Parathyroid adenoma (tissue), 2 donors: ENCODE measurements around the gene CALR.
"Not testable (repeated sequence)": the region's sequence is repeated elsewhere in the genome, so short reads cannot be mapped to it uniquely, and the experiment has no call there.

Source experiments
- H2AFZ ChIP-seq: fragments of 300-600 bp; sonication (generic); one replicate; pipeline ENCODE4 v1.7.0; 2017; ENCODE audit warnings: antibody characterized with exemption, mild to moderate bottlenecking
- H3K27ac ChIP-seq: fragments of 300-600 bp; sonication (generic); one replicate; pipeline ENCODE4 v1.7.0; 2017
- H3K27me3 ChIP-seq: fragments of 300-600 bp; sonication (generic); one replicate; pipeline ENCODE4 v1.7.0; 2017; ENCODE audit warnings: low read length; ENCODE audit not compliant: control insufficient read depth, insufficient read depth
- H3K36me3 ChIP-seq: fragments of 300-600 bp; sonication (generic); one replicate; pipeline ENCODE4 v1.7.0; 2017; ENCODE audit warnings: low read length; ENCODE audit not compliant: control insufficient read depth, insufficient read depth
- H3K4me1 ChIP-seq: fragments of 300-600 bp; sonication (generic); one replicate; pipeline ENCODE4 v1.7.0; 2017; ENCODE audit warnings: control low read depth
- H3K4me2 ChIP-seq: fragments of 300-600 bp; sonication (generic); one replicate; pipeline ENCODE4 v1.7.0; 2017; ENCODE audit warnings: low read length
- H3K4me3 ChIP-seq: fragments of 300-600 bp; sonication (generic); one replicate; pipeline ENCODE4 v1.7.0; 2017; ENCODE audit warnings: low read depth, low read length
- H3K79me2 ChIP-seq: fragments of 300-600 bp; sonication (generic); one replicate; pipeline ENCODE4 v1.7.0; 2017; ENCODE audit warnings: control low read depth
- H3K9ac ChIP-seq: fragments of 300-600 bp; sonication (generic); one replicate; pipeline ENCODE4 v1.7.0; 2017; ENCODE audit warnings: mild to moderate bottlenecking
- H3K9me3 ChIP-seq: fragments of 300-600 bp; sonication (generic); one replicate; pipeline ENCODE4 v1.7.0; 2017; ENCODE audit warnings: low read length; ENCODE audit not compliant: control insufficient read depth
- TF ChIP-seq, protein P1 (sequence below): fragments of 300-600 bp; sonication (generic); IDR thresholded peaks from one replicate; pipeline ENCODE4 v1.7.0; 2017; ENCODE audit warnings: antibody characterized with exemption, mild to moderate bottlenecking
- donor health status: primary hyperparathyroidism.

CALR gene

DNA sequence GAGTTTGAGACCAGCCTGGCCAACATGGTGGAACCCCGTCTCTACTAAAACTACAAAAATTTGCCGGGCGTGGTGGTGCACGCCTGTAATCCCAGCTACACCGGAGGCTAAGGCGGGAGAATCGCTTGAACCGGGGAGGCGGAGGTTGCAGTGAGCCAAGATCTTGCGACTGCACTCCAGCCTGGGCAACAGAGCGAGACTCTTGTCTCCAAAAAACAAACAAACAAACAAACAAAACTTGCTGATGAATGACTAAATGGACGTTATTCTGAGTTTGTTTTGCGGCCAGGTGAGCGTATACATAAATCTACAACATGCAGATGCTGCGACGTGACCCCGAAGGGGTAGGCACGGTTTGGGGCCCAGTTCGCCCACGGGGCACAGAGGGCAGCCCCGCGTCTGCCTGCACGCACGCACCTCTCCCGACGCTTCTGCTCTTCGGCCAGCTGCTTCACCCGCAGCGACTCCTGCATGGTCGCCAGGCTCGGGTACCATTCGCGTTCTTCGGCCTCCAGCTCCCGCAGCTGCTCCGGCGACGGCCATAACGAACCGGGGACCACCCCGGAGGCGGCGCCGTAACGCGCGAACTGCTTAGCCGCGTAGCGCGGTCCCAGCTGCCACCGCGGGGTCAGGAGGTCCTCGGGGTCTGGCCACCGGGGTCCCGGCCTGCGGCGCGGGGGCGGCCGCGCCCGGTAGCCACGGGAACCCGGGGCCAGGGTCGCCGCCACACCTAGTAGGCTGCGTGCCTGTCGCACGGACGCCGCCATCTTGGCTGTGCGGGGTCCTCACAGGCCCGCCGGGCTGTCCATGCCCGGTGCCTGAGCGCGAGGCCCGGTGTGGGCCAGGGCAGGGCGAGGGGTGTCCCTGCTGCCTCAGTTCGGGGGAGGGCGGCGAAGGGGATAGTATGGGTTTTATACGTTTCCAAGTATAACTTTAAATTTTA lies 18.3 kb downstream of the CALR start, which contains the start of gene GADD45GIP1:
TSS of gene GADD45GIP1 (minus strand) at position 778 of the 943 bp plus-strand sequence. CDS start at position 767, 11 bp downstream.
- H3K36me3 ChIP-seq: no peaks in the 10 kb centered on the region
- peak within 1 kb of the TSS; percentile 71 for H3K27ac ChIP-seq
- H3K27me3 ChIP-seq: no peaks in the 10 kb centered on the region
- H3K4me3 ChIP-seq: peak within 1 kb of the TSS; percentile 73
- TF ChIP-seq, protein P1, sequence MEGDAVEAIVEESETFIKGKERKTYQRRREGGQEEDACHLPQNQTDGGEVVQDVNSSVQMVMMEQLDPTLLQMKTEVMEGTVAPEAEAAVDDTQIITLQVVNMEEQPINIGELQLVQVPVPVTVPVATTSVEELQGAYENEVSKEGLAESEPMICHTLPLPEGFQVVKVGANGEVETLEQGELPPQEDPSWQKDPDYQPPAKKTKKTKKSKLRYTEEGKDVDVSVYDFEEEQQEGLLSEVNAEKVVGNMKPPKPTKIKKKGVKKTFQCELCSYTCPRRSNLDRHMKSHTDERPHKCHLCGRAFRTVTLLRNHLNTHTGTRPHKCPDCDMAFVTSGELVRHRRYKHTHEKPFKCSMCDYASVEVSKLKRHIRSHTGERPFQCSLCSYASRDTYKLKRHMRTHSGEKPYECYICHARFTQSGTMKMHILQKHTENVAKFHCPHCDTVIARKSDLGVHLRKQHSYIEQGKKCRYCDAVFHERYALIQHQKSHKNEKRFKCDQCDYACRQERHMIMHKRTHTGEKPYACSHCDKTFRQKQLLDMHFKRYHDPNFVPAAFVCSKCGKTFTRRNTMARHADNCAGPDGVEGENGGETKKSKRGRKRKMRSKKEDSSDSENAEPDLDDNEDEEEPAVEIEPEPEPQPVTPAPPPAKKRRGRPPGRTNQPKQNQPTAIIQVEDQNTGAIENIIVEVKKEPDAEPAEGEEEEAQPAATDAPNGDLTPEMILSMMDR: no peak
- no peaks in the 10 kb centered on the region for H3K79me2 ChIP-seq
- H2AFZ ChIP-seq: peak within 1 kb of the TSS; percentile 93
- H3K4me2 ChIP-seq: peak within 1 kb of the TSS; percentile 61
- peaks cover 8% of the 10 kb centered on the region for H3K4me1 ChIP-seq
- H3K9me3 ChIP-seq: no peaks in the 10 kb centered on the region
- H3K9ac ChIP-seq: peak within 1 kb of the TSS; percentile 40

DNA sequence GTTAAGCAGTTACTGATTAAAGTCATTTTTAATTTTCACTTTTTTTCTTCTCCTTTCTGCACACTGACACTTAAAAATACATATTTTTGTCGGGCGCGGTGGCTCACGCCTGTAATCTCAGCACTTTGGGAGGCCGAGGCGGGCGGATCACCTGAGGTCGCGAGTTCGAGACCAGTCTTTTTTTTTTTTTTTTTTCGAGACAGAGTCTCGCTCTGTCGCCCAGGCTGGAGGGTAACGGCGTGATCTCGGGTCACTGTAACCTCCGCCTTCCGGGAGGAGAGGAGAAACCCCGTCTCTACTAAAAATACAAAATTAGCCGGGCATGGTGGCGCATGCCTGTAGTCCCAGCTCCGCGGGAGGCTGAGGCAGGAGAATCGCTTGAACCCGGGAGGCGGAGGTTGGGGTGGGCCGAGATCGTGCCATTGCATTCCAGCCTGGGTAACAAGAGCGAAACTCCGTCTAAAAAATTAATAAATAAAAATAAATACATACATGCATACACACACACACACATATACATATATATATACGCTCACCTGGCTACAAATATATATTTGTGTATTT lies 19.1 kb downstream of the CALR start:
- not testable (repeated sequence) for H3K4me1 ChIP-seq, H3K36me3 ChIP-seq, H3K79me2 ChIP-seq, H3K27me3 ChIP-seq, H3K9me3 ChIP-seq
- Histone ChIP-seq H3K4me3 (peak overlapping the region; percentile 73), H3K4me2 (peak overlapping the region; percentile 61), H3K27ac (peak overlapping the region; percentile 71), H2AFZ (peak overlapping the region; percentile 93), H3K9ac (peak overlapping the region; percentile 40)

GRCh38 chr19:12959481-12959880 lies 21.1 kb downstream of the CALR start:
- H3K4me2 ChIP-seq: no peak overlapping the region
- no peak overlapping the region for H3K9ac ChIP-seq
- no peak overlapping the region for H3K4me3 ChIP-seq
- no peak overlapping the region for H3K27ac ChIP-seq
- H3K27me3 ChIP-seq: no peaks in the 10 kb centered on the region
- H3K36me3 ChIP-seq: no peaks in the 10 kb centered on the region
- no peak overlapping the region for H2AFZ ChIP-seq
- TF ChIP-seq, protein P1: no peak
- peaks cover 8% of the 10 kb centered on the region for H3K4me1 ChIP-seq
- no peaks in the 10 kb centered on the region for H3K9me3 ChIP-seq
- no peaks in the 10 kb centered on the region for H3K79me2 ChIP-seq

DNA sequence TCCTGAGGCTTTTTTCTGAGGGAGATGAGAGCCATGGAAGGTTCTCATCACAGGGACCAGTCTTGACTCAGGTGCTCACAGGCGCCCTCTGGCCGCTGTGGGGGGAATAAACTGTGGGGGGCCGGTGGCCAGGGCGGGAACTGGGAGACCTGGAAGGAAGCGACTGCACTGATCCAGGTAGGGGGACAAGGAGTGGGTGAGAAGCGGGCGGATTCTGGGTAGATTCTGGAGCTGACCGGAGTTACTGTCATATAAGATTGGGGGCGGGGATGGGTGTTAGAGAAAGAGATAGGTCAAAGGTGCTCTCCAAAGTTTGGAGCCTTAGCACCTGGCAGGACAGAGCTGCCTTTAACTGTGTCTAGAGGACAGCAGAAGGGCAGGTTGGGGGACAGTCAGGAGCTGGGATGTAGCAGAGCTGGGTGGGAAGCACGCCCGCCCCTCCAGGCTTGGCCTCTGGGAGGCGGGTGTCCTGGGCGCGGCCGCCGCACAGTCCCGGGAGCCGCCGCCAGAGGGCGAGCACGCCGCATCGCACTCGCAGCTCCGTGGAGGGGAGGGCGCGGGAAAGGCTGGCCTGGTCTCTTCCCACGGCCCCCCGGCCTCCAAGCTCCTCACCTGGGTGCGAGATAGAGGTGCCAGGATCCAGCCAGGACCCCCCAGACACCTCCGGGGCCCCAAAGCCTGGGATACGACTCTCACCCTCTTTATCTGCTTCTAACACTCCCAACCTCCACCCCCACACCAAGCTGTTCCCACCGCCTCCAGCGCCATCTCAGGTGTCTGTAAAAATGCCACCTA lies 26.8 kb downstream of the CALR start:
- Histone ChIP-seq H3K27ac (peak overlapping the region; percentile 33), H3K9ac (no peak overlapping the region)

More for the DNA sequence above, 26.8 kb downstream of the CALR start:
- Histone ChIP-seq H3K27me3 (no peaks in the 10 kb centered on the region), H3K4me2 (peak overlapping the region; percentile 98), H3K36me3 (no peaks in the 10 kb centered on the region), H3K9me3 (no peaks in the 10 kb centered on the region), H3K4me1 (peaks cover 5% of the 10 kb centered on the region), H2AFZ (peak overlapping the region; percentile 97), H3K79me2 (no peaks in the 10 kb centered on the region), H3K4me3 (peak overlapping the region; percentile 66)
- TF ChIP-seq, protein P1: peak; percentile 80
